Head of caudate nucleus (tissue), 42 donors: ENCODE data around the gene NUDCD2.
"Not testable (repeated sequence)": the region's sequence is repeated elsewhere in the genome, so short reads cannot be mapped to it uniquely, and the experiment has no call there.

Source experiments
- DNase-seq, 42 donors: peaks; one replicate each; pipeline versions ENCODE4 v3.0.0 to v3.0.0-alpha.2; 2020 to 2021; ENCODE audit warnings: mixed read lengths in 7 of 42
- intact Hi-C: fragments of 100-400 bp; cut with DNase I; formaldehyde crosslinking; loops from one replicate; pipeline ENCODE4 v1.15.0; 2022

The NUDCD2 gene

GRCh38 chr5:163478126-163478981, 18.5 kb upstream of the NUDCD2 start:
- intact Hi-C loops = no loop called here

GRCh38 chr5:163475411-163475810, 15.5 kb upstream of the NUDCD2 start:
- intact Hi-C loops = no loop called here
- DNase-seq = no peak

More at GRCh38 chr5:163478126-163478981, 18.5 kb upstream of the NUDCD2 start:
- DNase-seq = no peak

GRCh38 chr5:163473635-163474243, 13.8 kb upstream of the NUDCD2 start:
- DNase-seq = no peak
- intact Hi-C loops = no loop called here

- no peak for DNase-seq
- intact Hi-C loops = no loop called here
These were observed 7.8 kb upstream of the NUDCD2 start for GRCh38 chr5:163467682-163468081.

- intact Hi-C loops = no loop called here
- no peak for DNase-seq
These were observed 3.1 kb upstream of the NUDCD2 start for GRCh38 chr5:163463063-163463435.

GRCh38 chr5:163460562-163461171, 765 bp upstream of the NUDCD2 start, which contains the start of gene HMMR:
HMMR (plus strand) TSS chr5:163460632; CDS start chr5:163460693, 61 bp downstream.
- intact Hi-C loops = loop anchor here (1.0 kb wide), 1 partner anchor 45 kb away; the partner anchor contains the start of gene MAT2B
- peak in 1 of 42 donors; percentile 5 for DNase-seq

- intact Hi-C loops = no loop called here
These were observed 462 bp downstream of the NUDCD2 start for GRCh38 chr5:163459462-163459818.

GRCh38 chr5:163458778-163459385, 1.0 kb downstream of the NUDCD2 start:
- intact Hi-C loops = no loop called here
- no peak for DNase-seq

More at GRCh38 chr5:163459462-163459818, 462 bp downstream of the NUDCD2 start:
- peak in 2 of 42 donors; percentile 7 to 12 for DNase-seq

- intact Hi-C loops = no loop called here
- no peak for DNase-seq
These were observed 3.1 kb downstream of the NUDCD2 start for GRCh38 chr5:163456840-163457239.

- intact Hi-C loops = no loop called here
- DNase-seq = no peak
These were observed 3.8 kb downstream of the NUDCD2 start for GRCh38 chr5:163456029-163456589.

- intact Hi-C loops, DNase-seq: not testable (repeated sequence)
These were observed 4.5 kb downstream of the NUDCD2 start for GRCh38 chr5:163455406-163455805.

GRCh38 chr5:163453705-163454104, 6.2 kb downstream of the NUDCD2 start:
- intact Hi-C loops = no loop called here

GRCh38 chr5:163451489-163451888, 8.4 kb downstream of the NUDCD2 start:
- intact Hi-C loops = no loop called here
- no peak for DNase-seq

More at GRCh38 chr5:163453705-163454104, 6.2 kb downstream of the NUDCD2 start:
- DNase-seq = no peak

- no peak for DNase-seq
- intact Hi-C loops = no loop called here
These were observed 11.4 kb downstream of the NUDCD2 start for GRCh38 chr5:163448491-163448890.

GRCh38 chr5:163447875-163448274, 12.0 kb downstream of the NUDCD2 start:
- DNase-seq = no peak
- intact Hi-C loops = no loop called here

- intact Hi-C loops = no loop called here
These were observed 12.7 kb downstream of the NUDCD2 start for GRCh38 chr5:163447191-163447590.

GRCh38 chr5:163445345-163445744, 14.6 kb downstream of the NUDCD2 start:
- intact Hi-C loops = no loop called here
- no peak for DNase-seq

More at GRCh38 chr5:163447191-163447590, 12.7 kb downstream of the NUDCD2 start:
- no peak for DNase-seq

- intact Hi-C loops = no loop called here
- no peak for DNase-seq
These were observed 15.4 kb downstream of the NUDCD2 start for GRCh38 chr5:163444526-163444925.

- intact Hi-C loops = no loop called here
- DNase-seq = no peak
These were observed 18.9 kb downstream of the NUDCD2 start for GRCh38 chr5:163440954-163441353.
